GM04504 (cell line): ENCODE measurements around the gene GTF2I.
"Not testable (repeated sequence)": the region's sequence is repeated elsewhere in the genome, so short reads cannot be mapped to it uniquely, and the experiment has no call there.

Experiments
- DNase-seq: peaks from one replicate; pipeline ENCODE4 v3.0.0-alpha.2; 2012; ENCODE audit warnings: low read depth

The GTF2I gene

DNA sequence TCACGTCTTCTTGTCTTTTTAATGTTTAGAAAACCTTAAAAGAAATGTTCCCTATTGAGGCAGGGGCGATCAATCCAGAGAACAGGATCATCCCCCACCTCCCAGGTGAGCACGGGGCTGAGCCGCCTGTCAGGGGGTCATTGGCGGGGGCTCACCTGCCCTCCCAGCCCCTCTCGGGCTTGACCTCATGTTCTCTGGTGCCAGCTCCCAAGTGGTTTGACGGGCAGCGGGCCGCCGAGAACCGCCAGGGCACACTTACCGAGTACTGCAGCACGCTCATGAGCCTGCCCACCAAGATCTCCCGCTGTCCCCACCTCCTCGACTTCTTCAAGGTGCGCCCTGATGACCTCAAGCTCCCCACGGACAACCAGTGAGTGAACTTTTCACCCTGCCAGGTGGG, 121.5 kb downstream of the GTF2I start:
- not testable (repeated sequence) for DNase-seq

DNA sequence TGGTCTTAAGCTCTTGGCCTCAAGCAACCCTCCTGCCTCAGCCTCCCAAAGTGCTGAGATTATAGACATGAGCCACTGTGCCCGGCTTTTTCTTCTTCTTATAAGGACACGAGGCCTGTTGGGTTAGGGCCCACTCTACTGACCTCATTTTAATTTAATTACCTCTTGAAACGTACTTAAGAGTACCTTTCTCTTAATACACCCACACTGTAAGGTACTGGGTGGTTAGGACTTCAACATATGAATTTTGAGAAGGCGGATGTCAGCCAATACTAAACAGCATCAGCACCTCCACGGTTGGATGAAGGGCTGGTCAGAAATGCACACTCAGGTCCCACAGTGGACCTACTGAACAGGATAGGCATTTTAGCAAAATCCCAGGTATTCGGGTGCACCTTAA, 124.2 kb downstream of the GTF2I start:
- DNase-seq, result not testable (repeated sequence)

DNA sequence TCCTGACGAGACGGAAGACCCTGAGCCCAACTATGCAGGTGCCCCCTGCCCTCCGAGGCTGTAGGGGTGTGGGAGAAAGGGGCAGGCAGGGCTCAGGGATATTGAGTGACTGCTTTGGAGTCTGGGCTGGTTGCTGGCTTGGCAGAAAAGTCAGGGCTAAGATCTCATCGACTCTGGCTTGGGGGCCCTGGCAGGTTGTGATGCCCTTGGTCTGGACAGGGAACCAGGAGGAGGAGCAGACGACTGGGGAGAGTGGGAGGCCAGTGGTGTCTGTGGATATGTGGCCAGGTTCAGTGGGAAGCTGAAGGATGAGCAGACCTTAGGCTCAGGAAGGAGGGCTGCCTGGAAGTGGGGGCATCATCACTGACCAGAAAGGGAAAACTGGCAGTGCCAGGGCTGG, 126.1 kb downstream of the GTF2I start:
- DNase-seq, result not testable (repeated sequence)

DNA sequence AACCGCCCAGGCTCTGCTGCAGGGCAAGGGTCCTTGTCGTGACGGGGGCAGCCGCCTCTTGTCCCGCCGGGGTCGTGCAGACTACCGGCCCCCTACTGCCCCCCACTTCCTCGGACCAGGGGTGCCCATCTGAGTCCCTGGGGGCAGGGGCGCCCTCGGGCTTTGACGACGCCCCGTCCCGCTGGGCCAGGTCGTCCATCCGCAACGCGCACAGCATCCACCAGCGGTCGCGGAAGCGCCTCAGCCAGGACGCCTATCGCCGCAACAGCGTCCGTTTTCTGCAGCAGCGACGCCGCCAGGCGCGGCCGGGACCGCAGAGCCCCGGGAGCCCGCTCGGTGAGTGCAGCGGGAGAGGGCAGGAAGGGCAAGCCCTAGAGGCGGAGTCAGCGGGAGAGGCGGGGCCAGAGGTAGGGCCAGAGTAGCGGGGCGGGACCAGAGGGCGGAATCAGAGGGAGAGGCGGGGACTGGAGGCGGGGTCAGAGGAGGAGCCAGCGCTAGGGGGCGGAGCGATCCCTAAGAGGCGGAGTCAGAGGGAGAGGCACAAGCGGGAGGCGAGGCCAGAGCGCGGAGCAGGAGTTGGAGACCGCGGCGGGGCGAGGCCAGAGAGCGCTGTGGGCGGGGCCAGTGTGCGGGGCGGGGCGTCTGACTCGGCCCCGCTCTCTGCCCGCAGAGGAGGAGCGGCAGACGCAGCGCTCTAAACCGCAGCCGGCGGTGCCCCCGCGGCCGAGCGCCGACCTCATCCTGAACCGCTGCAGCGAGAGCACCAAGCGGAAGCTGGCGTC, 131.0 kb downstream of the GTF2I start:
- DNase-seq, result not testable (repeated sequence)

DNA sequence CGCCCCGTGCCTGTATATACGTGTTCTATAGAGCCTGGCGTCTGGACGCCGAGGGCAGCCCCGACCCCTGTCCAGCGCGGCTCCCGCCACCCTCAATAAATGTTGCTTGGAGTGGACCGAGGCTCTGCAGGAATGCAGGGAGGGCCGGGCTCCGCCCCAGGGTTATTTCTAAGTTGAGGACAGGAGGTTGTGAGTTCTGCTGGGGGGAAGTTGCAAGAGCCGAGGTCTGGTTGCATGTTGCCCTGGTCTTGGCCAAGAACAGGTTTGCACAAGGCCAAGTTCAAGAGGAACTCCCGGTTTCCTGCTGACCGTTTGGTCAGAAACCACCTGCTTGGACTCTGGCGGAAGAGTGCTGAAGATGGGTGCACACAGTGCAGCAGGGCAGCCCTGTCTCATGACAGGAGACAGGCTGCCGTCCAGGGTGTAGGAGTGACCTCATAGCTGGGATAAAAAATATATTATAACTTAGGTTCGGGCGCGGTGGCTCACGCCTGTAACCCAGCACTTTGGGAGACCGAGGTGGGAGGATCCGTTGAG, 131.8 kb downstream of the GTF2I start:
- not testable (repeated sequence) for DNase-seq

DNA sequence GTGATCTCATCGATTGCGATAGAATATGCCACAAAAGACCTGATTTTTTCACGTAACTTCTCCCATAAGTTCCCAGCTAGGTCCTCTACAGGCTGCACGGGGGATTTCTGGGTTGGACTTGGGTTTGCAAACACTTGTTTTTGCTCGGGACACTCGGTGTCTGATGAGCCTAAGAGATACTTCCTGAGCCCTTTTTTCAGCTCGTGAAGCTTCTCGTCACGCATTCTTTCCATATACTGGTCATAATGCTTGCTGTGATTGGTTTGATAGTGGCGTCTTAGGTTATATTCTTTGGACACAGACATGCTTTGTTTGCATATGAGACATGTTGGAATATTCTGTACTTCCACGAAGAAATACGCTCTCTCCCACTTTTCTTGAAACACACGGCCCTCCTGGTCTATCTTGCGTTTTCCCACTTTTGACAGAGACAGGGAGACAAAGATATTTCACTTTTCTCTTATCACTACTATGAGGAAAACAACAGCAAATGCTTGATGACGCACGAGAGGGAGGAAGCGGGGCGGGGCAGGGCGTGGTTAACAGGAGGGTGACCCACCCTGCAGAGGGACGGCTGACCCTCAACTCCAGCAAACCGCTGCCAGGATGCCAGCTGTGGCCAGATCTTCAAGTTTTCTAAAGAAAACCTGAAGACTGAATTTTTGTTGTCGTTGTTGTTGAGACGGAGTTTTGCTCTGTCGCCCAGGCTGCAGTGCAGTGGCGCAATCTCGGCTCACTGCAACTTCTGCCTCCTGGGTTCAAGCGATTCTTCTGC, 140.5 kb downstream of the GTF2I start:
- DNase-seq, result not testable (repeated sequence)

DNA sequence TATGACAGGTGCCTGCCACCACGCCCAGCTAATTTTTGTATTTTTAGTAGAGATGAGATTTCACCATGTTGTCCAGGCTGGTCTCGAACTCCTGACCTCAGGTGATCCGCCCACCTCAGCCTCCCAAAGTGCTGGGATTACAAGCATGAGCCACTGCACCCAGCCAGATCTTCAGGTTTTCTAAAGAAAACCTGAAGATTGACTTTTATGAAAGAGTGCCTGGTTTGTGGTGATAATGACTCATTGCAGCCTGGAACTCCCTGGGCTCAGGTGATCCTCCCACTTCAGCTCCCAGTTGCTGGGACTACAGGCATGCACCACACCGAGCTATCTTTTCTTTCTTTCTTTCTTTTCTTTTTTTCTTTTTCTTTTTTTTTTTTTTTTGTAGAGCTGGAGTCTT, 141.1 kb downstream of the GTF2I start:
- DNase-seq, result not testable (repeated sequence)
